K562 (cell line): ENCODE measurements around the gene FAAH. TPM values are rescaled to one million over a fixed set of nuclear protein-coding genes. Genes with fewer than 3 reads are reported as not detected.

ENCODE experiments used
- ATAC-seq: fragments of 200-7000 bp; cut with Tn5 transposase; 3 replicates; pipeline ENCODE4 v1.9.1; 2020; ENCODE audit warnings: moderate library complexity
- BruUV-seq: library from RNA; stranded (reverse); fragments of 400-500 nt; replicated peaks from 2 replicates; lab custom pipeline; 2021; lab: Mats Ljungman, UMichigan
- CTCF ChIA-PET: fragments of 300-600 bp; formaldehyde crosslinking; extraction: SDS; loops from one replicate; lab custom pipeline; 2021; ENCODE audit warnings: low intra/inter-chr PET ratio; lab: Yijun Ruan, JAX
- POLR2A ChIA-PET: fragments of 300-600, 350-650 bp; sonication (Branson Sonifier 250); formaldehyde crosslinking; extraction: SDS; loops from one replicate; lab custom pipeline; 2021; ENCODE audit warnings: antibody characterized with exemption, inconsistent platforms; lab: Yijun Ruan, JAX
- DNase-seq, 4 experiments: peaks; one replicate each; pipeline versions ENCODE4 v3.0.0 to v3.0.0-alpha.2; 2011 to 2018; ENCODE audit warnings: low spot score in 3 of 4, mixed read lengths in 3 of 4; ENCODE audit errors: extremely low read depth in 1 of 4
- FAIRE-seq: peaks from 2 replicates; lab custom pipeline; 2011; peaks lifted over from hg19 to GRCh38; lab: Jason Lieb, UNC
- H2AFZ ChIP-seq: 2 replicates; pipeline ENCODE4 v1.6.0; 2011; ENCODE audit warnings: low read depth, low read length, control low read depth, inconsistent platforms
- H3K27ac ChIP-seq: fragments of 200-600 bp; 3 replicates; pipeline ENCODE4 v1.8.0; 2011; ENCODE audit warnings: low read depth, mild to moderate bottlenecking, control low read depth, inconsistent platforms, low read length, moderate library complexity, mixed read lengths; ENCODE audit errors: extremely low read depth
- H3K27me3 ChIP-seq, 2 experiments: fragments of 300-600 bp in 1 of 2; 2 replicates in 1 of 2; 3 replicates in 1 of 2; pipeline versions ENCODE4 v1.6.0 to v1.8.0; 2011; ENCODE audit warnings: inconsistent platforms in 2 of 2, low read length in 2 of 2, mild to moderate bottlenecking in 1 of 2, mixed read lengths in 1 of 2, moderate library complexity in 1 of 2; ENCODE audit not compliant: control insufficient read depth in 2 of 2, insufficient read depth in 2 of 2
- H3K36me3 ChIP-seq: fragments of 300-600 bp; 3 replicates; pipeline ENCODE4 v1.8.0; 2011; ENCODE audit warnings: mild to moderate bottlenecking, low read length, inconsistent platforms; ENCODE audit not compliant: control insufficient read depth, insufficient read depth
- H3K4me1 ChIP-seq, 2 experiments: fragments of 200-600 bp in 1 of 2; replicated peaks in 1 of 2; 2 replicates in 1 of 2; 3 replicates in 1 of 2; pipeline versions ENCODE4 v1.5.1 to v1.8.0; 2011; ENCODE audit warnings: inconsistent platforms in 2 of 2, low read length in 2 of 2, mild to moderate bottlenecking in 1 of 2, mixed read lengths in 1 of 2, moderate library complexity in 1 of 2; ENCODE audit not compliant: control insufficient read depth in 2 of 2, insufficient read depth in 2 of 2
- H3K4me2 ChIP-seq: 2 replicates; pipeline ENCODE4 v1.6.1; 2011; ENCODE audit warnings: low read length, control low read depth, inconsistent platforms, mixed read lengths; ENCODE audit not compliant: insufficient read depth
- H3K4me3 ChIP-seq: fragments of 200-600 bp; sonication (generic), shearing (Covaris generic); 2 replicates; pipeline ENCODE4 v1.5.1; 2016; ENCODE audit warnings: control low read depth, inconsistent platforms
- H3K79me2 ChIP-seq: fragments of 200-600 bp; 3 replicates; pipeline ENCODE4 v1.8.0; 2011; ENCODE audit warnings: low read length, inconsistent platforms; ENCODE audit not compliant: control insufficient read depth, insufficient read depth
- H3K9ac ChIP-seq, 2 experiments: 2 replicates each; pipeline versions ENCODE4 v1.6.0 to v1.6.1; 2011; ENCODE audit warnings: low read depth in 2 of 2, low read length in 2 of 2, control low read depth in 1 of 2, inconsistent platforms in 1 of 2, mild to moderate bottlenecking in 1 of 2, mixed read lengths in 1 of 2; ENCODE audit not compliant: insufficient read depth in 1 of 2
- H3K9me1 ChIP-seq: one replicate; pipeline ENCODE4 v1.6.0; 2011; ENCODE audit warnings: inconsistent platforms, mild to moderate bottlenecking, low read length, moderate library complexity; ENCODE audit not compliant: control insufficient read depth, insufficient read depth
- H3K9me3 ChIP-seq: replicated peaks from 2 replicates; pipeline ENCODE4 v1.5.1; 2011; ENCODE audit warnings: low read depth, low read length, inconsistent platforms; ENCODE audit not compliant: control insufficient read depth, insufficient read depth
- H4K20me1 ChIP-seq: replicated peaks from 2 replicates; pipeline ENCODE4 v1.6.1; 2011; ENCODE audit warnings: low read length, inconsistent platforms, mixed read lengths; ENCODE audit not compliant: control insufficient read depth, insufficient read depth
- CREB1 ChIP-seq, 2 experiments: sonication (generic) in 1 of 2; formaldehyde crosslinking in 1 of 2; IDR thresholded peaks; 2 replicates each; pipeline versions ENCODE4 v1.6.1 to v1.8.0; 2012 to 2022; ENCODE audit warnings: inconsistent platforms in 1 of 2, mild to moderate bottlenecking in 1 of 2, missing genetic modification reagents in 1 of 2, moderate library complexity in 1 of 2
- CTBP1 ChIP-seq: fragments of 450-650 bp; IDR thresholded peaks from 2 replicates; pipeline ENCODE4 v1.6.1; 2016; ENCODE audit warnings: borderline replicate concordance
- DNMT1 ChIP-seq: fragments of 450-650 bp; IDR thresholded peaks from 2 replicates; pipeline ENCODE4 v1.6.1; 2016; ENCODE audit warnings: antibody characterized with exemption, mild to moderate bottlenecking
- E2F3 ChIP-seq: fragments of 250-450 bp; sonication (Bioruptor Pico); IDR thresholded peaks from 2 replicates; pipeline ENCODE4 v1.4.0; 2020; ENCODE audit warnings: mild to moderate bottlenecking
- HBP1 ChIP-seq: fragments of 450-650 bp; formaldehyde crosslinking; IDR thresholded peaks from 2 replicates; pipeline ENCODE4 v1.4.0; 2022; ENCODE audit warnings: missing genetic modification characterization
- MAFF ChIP-seq: IDR thresholded peaks from 2 replicates; pipeline ENCODE4 v1.6.1; 2012; ENCODE audit warnings: low read length, improper control_type of control experiment
- MTA3 ChIP-seq: fragments of 450-650 bp; formaldehyde crosslinking; IDR thresholded peaks from 2 replicates; pipeline ENCODE4 v1.6.1; 2017; ENCODE audit warnings: mild to moderate bottlenecking, borderline replicate concordance
- POLR3G ChIP-seq: IDR thresholded peaks from 2 replicates; pipeline ENCODE4 v1.6.1; 2011; ENCODE audit not compliant: insufficient read length, insufficient replicate concordance; ENCODE audit errors: extremely low read depth
- ZBTB43 ChIP-seq: sonication (generic); formaldehyde crosslinking; IDR thresholded peaks from 2 replicates; pipeline ENCODE4 v1.8.0; 2023; ENCODE audit warnings: mild to moderate bottlenecking, missing genetic modification reagents
- ZKSCAN1 ChIP-seq: fragments of 150-350 bp; IDR thresholded peaks from 2 replicates; pipeline ENCODE4 v1.6.1; 2016; ENCODE audit warnings: low read depth, low read length
- ZNF165 ChIP-seq: fragments of 250-450 bp; sonication (Bioruptor Pico); IDR thresholded peaks from 2 replicates; pipeline ENCODE4 v1.4.0; 2020; ENCODE audit warnings: borderline replicate concordance
- WGBS: fragments of 100-300 bp; shearing (Covaris generic); methylation state at CpG from one replicate; pipeline ENCODE4 v1.1.6; 2016; ENCODE audit warnings: low coverage, mixed read lengths; ENCODE audit not compliant: insufficient coverage; ENCODE audit errors: missing lambda C conversion rate; 5-methylcytosine and 5-hydroxymethylcytosine counted together
- in situ Hi-C: fragments of 300-500 bp; cut with MboI; formaldehyde crosslinking; loops from 4 replicates; pipeline ENCODE4 v1.15.0; 2018; ENCODE audit warnings: inconsistent platforms, mixed read lengths
- intact Hi-C: fragments of 100-400 bp; cut with micrococcal nuclease; formaldehyde crosslinking; loops from 2 replicates; pipeline ENCODE4 v1.14.2; 2022
- polyA plus RNA-seq, 8 experiments: library from polyadenylated mRNA; depleted of rRNA in 4 of 8; stranded (reverse) in 5 of 8; unstranded in 3 of 8; fragments of >200 nt; fragmentation: Nextera tagmentation in 2 of 8; fragmentation: Illumina TruSeq in 1 of 8; extraction: Ambion mirVana in 2 of 8; extraction: Trizol in 1 of 8; gene quantifications; 2 replicates each; pipeline versions ENCODE4 v1.2.1 to v1.2.3, GENCODE V29; 2011 to 2014; ENCODE audit warnings: inconsistent platforms in 1 of 8, missing spikeins in 1 of 8
- total RNA-seq, 7 experiments: library from RNA; depleted of rRNA in 6 of 7; stranded (reverse); fragments of >200 nt in 6 of 7; fragmentation: Illumina TruSeq in 2 of 7; extraction: Trizol in 2 of 7; gene quantifications; 2 replicates each; pipeline versions ENCODE4 v1.2.1 to v1.2.3, GENCODE V29; 2011 to 2021; ENCODE audit warnings: low replicate concordance in 1 of 7
- TF ChIP-seq, protein P1 (sequence below), 2 experiments: fragments of 450-650 bp; IDR thresholded peaks; 2 replicates each; pipeline ENCODE4 v1.6.1; 2018; ENCODE audit warnings: mild to moderate bottlenecking in 2 of 2, low read depth in 1 of 2; ENCODE audit not compliant: partially characterized antibody in 2 of 2
- TF ChIP-seq, protein P2 (sequence below): fragments of 250-450 bp; sonication (Bioruptor Pico); IDR thresholded peaks from 2 replicates; pipeline ENCODE4 v1.8.0; 2022; ENCODE audit warnings: moderate library complexity, mild to moderate bottlenecking, inconsistent platforms

The FAAH gene
- total and polyA plus RNA-seq, 9 of the 15 experiments (the other 6 are each of a cell fraction or from before 2014, with no cell fraction given): 0.06 to 1.1 (median 0.32) TPM

DNA sequence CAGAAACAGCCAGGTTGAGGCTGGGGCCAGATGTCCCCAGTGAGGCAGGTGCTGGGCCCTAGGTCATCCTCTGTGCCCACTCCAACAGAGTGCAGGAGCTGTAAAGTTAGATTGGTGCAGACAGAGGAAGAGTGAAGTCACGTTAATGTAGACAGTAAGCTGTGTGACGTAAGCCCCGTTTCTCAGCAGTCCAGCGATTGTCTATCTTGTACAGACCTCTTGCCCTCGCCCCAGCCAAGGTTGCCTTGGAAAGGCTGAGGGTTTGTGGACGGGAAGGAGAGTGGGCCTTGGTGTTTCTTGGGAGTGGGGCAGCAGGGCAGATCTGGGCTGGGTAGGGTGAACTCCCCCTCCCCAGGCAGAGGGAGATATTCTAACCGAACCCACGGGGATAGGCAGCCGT, 13.5 kb downstream of the FAAH start:
- H4K20me1 ChIP-seq: no peaks in the 10 kb centered on the region
- intact Hi-C loops (loop anchor here (5.0 kb wide), 2 partner anchors 70 to 75 kb away; no protein-coding TSS in a partner anchor), in situ Hi-C loops (loop anchor here (5.0 kb wide), 1 partner anchor 130 kb away; a partner anchor contains a TSS)
- 14% methylated on average over 9 of the region's 9 CpGs for WGBS
- H3K4me3 ChIP-seq: no peak overlapping the region
- H3K9ac ChIP-seq: peak overlapping the region in 1 of 2 experiments; percentile 65; a peak in 1 of 4 replicates
- no peaks in the 10 kb centered on the region for H3K79me2 ChIP-seq
- CTCF ChIA-PET: interaction anchor here (0.6 to 2.4 kb wide), 2 partner anchors 38 to 120 kb away, joined by 3 to 22 read pairs; no protein-coding TSS in a partner anchor
- peak overlapping the region; percentile 36; the same call in 1 of the 2 replicates for H2AFZ ChIP-seq
- BruUV-seq: no TSS peak
- H3K4me2 ChIP-seq: peak overlapping the region; percentile 2; the same call in 1 of the 2 replicates
- peak; percentile 65 for FAIRE-seq
- no peaks in the 10 kb centered on the region for H3K36me3 ChIP-seq
- peaks cover 20 to 50% of the 10 kb centered on the region in 2 experiments; a peak in 4 of 5 replicates for H3K4me1 ChIP-seq
- DNase-seq: peak in 1 of 4 experiments; percentile 47
- H3K9me3 ChIP-seq: no peaks in the 10 kb centered on the region
- H3K27ac ChIP-seq: no peak overlapping the region
- ATAC-seq: peak; percentile 6; the same call in 1 of the 3 replicates
- no peaks in the 10 kb centered on the region for H3K27me3 ChIP-seq
- POLR2A ChIA-PET: interaction anchor here (0.6 to 1.3 kb wide), 5 partner anchors 9 to 1686 kb away, joined by 3 to 5 read pairs (median 3); no protein-coding TSS in a partner anchor
- H3K9me1 ChIP-seq: peaks cover 5% of the 10 kb centered on the region
- TF ChIP-seq, protein P1, sequence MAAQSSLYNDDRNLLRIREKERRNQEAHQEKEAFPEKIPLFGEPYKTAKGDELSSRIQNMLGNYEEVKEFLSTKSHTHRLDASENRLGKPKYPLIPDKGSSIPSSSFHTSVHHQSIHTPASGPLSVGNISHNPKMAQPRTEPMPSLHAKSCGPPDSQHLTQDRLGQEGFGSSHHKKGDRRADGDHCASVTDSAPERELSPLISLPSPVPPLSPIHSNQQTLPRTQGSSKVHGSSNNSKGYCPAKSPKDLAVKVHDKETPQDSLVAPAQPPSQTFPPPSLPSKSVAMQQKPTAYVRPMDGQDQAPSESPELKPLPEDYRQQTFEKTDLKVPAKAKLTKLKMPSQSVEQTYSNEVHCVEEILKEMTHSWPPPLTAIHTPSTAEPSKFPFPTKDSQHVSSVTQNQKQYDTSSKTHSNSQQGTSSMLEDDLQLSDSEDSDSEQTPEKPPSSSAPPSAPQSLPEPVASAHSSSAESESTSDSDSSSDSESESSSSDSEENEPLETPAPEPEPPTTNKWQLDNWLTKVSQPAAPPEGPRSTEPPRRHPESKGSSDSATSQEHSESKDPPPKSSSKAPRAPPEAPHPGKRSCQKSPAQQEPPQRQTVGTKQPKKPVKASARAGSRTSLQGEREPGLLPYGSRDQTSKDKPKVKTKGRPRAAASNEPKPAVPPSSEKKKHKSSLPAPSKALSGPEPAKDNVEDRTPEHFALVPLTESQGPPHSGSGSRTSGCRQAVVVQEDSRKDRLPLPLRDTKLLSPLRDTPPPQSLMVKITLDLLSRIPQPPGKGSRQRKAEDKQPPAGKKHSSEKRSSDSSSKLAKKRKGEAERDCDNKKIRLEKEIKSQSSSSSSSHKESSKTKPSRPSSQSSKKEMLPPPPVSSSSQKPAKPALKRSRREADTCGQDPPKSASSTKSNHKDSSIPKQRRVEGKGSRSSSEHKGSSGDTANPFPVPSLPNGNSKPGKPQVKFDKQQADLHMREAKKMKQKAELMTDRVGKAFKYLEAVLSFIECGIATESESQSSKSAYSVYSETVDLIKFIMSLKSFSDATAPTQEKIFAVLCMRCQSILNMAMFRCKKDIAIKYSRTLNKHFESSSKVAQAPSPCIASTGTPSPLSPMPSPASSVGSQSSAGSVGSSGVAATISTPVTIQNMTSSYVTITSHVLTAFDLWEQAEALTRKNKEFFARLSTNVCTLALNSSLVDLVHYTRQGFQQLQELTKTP (IDR thresholded peaks at IDR 0.05; ENCODE audit: low read depth in 1 of 2, partially characterized antibody in 2 of 2): no peak
- TF ChIP-seq, protein P2, sequence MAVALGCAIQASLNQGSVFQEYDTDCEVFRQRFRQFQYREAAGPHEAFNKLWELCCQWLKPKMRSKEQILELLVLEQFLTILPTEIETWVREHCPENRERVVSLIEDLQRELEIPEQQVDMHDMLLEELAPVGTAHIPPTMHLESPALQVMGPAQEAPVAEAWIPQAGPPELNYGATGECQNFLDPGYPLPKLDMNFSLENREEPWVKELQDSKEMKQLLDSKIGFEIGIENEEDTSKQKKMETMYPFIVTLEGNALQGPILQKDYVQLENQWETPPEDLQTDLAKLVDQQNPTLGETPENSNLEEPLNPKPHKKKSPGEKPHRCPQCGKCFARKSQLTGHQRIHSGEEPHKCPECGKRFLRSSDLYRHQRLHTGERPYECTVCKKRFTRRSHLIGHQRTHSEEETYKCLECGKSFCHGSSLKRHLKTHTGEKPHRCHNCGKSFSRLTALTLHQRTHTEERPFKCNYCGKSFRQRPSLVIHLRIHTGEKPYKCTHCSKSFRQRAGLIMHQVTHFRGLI (CRISPR knock-in tag): no peak
- TF ChIP-seq POLR3G: no peak
- TF ChIP-seq MAFF: no peak
- TF ChIP-seq E2F3 (CRISPR knock-in tag): no peak
- 0 out of 2 replicates have a peak, but pooled peaks have one; percentile 19 for TF ChIP-seq MTA3
- no peak for TF ChIP-seq HBP1 (CRISPR knock-in tag)
- peak; percentile 62; the same call in 1 of the 2 replicates for TF ChIP-seq CREB1 (IDR thresholded peaks at IDR 0.05)
- peak; percentile 60; the same call in 1 of the 2 replicates for TF ChIP-seq CREB1 (CRISPR knock-in tag; IDR thresholded peaks at IDR 0.05)
- TF ChIP-seq DNMT1: no peak
- no peak for TF ChIP-seq ZBTB43 (CRISPR knock-in tag)
- TF ChIP-seq CTBP1: 0 out of 2 replicates have a peak, but pooled peaks have one; percentile 12
- no peak for TF ChIP-seq ZNF165
- no peak for TF ChIP-seq ZKSCAN1
